Measurements from ENCODE around the gene HMGN5.

Gene HMGN5

DNA sequence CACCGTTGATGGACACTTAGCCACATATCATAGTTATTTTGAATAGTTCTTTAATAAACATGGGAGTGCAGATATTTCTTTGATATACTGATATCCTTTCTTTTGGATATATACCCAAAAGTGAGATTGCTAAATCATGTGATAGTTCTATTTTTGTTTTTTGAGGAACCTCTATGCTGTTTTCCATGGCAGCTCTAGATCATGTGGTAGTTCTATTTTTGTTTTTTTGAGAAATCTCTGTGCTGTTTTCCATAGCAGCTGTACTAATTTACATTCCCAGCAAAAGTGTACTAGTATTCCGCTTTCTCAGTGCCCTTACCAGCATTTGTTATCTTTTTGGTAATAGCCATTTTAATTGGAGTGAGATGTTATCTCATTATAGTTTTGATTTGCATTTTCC is 3.8 kb upstream of the HMGN5 start:
- no peak for TF ChIP-seq MYC (IDR thresholded peaks at IDR 0.05; ENCODE audit: low read depth, low read length)
- TF ChIP-seq POLR2A (IDR thresholded peaks at IDR 0.05; ENCODE audit: extremely low read depth, insufficient read length), result no peak
- TF ChIP-seq CTCF (IDR thresholded peaks at IDR 0.05; ENCODE audit: low read depth, low read length), result no peak
- no peak for DNase-seq (ENCODE audit: low read depth)
- no peak overlapping the region for H3K4me3 ChIP-seq (ENCODE audit: low read depth, low read length)

- peak overlapping the region; percentile 90 for H3K4me3 ChIP-seq (ENCODE audit: low read depth, low read length)
- DNase-seq (ENCODE audit: low read depth), result peak; percentile 14
- TF ChIP-seq CTCF (IDR thresholded peaks at IDR 0.05; ENCODE audit: low read depth, low read length) (no peak), MYC (IDR thresholded peaks at IDR 0.05; ENCODE audit: low read depth, low read length) (no peak), POLR2A (IDR thresholded peaks at IDR 0.05; ENCODE audit: extremely low read depth, insufficient read length) (no peak)
- TF ChIP-seq, protein P1, sequence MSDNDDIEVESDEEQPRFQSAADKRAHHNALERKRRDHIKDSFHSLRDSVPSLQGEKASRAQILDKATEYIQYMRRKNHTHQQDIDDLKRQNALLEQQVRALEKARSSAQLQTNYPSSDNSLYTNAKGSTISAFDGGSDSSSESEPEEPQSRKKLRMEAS (IDR thresholded peaks at IDR 0.05; ENCODE audit: low read depth, low read length), result no peak
Observed at GRCh38 chrX:81202943-81203342, 1.2 kb upstream of the HMGN5 start.

DNA sequence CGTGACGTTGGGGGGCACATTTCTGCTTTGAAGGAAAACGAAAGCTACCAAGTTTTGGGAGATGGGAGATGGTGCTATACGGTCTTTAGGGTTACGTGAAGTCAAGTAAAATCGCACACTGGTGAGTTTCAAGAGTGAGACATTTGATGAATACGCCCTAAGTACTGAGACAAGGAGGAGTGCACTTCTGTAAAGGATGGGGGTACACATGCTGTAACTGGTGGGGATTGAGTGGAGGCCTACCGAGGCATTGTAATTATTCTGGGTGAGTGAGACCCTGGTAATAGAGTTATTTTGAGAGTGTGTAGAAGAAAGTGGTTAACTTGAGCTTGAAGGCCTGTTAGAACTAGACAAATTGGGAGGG is 725 bp upstream of the HMGN5 start:
- peak; percentile 53 for DNase-seq (ENCODE audit: low read depth)
- no peak for TF ChIP-seq POLR2A (IDR thresholded peaks at IDR 0.05; ENCODE audit: extremely low read depth, insufficient read length)
- no peak for TF ChIP-seq CTCF (IDR thresholded peaks at IDR 0.05; ENCODE audit: low read depth, low read length)
- TF ChIP-seq, protein P1 (IDR thresholded peaks at IDR 0.05; ENCODE audit: low read depth, low read length), result no peak
- no peak for TF ChIP-seq MYC (IDR thresholded peaks at IDR 0.05; ENCODE audit: low read depth, low read length)
- H3K4me3 ChIP-seq (ENCODE audit: low read depth, low read length), result peak overlapping the region; percentile 90

GRCh38 chrX:81201071-81201470 is 642 bp downstream of the HMGN5 start:
- TF ChIP-seq POLR2A (IDR thresholded peaks at IDR 0.05; ENCODE audit: extremely low read depth, insufficient read length) (no peak), MYC (IDR thresholded peaks at IDR 0.05; ENCODE audit: low read depth, low read length) (no peak), CTCF (IDR thresholded peaks at IDR 0.05; ENCODE audit: low read depth, low read length) (no peak)
- TF ChIP-seq, protein P1 (IDR thresholded peaks at IDR 0.05; ENCODE audit: low read depth, low read length), result no peak
- peak overlapping the region; percentile 90 for H3K4me3 ChIP-seq (ENCODE audit: low read depth, low read length)
- peak; percentile 3 for DNase-seq (ENCODE audit: low read depth)

DNA sequence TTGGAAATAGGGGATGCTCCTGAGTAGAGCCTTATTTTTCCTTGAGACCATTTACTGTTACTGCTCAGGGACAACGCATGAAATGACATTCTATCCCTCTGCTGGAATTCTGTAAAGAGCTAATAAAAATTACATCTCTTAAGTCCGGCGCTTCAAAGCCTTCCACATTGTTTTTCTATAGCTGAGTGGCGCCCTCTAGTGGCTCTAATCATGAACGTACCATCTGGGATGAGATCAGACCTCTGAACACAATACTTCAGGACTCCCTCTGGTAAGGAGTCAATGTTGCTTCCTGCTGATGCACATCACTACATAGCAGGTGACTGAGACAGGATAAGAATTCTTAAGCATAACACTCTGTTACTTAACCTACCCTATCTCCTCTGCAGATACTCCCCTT is 6.0 kb downstream of the HMGN5 start:
- TF ChIP-seq POLR2A (IDR thresholded peaks at IDR 0.05; ENCODE audit: extremely low read depth, insufficient read length) (no peak), MYC (IDR thresholded peaks at IDR 0.05; ENCODE audit: low read depth, low read length) (no peak), CTCF (IDR thresholded peaks at IDR 0.05; ENCODE audit: low read depth, low read length) (peak; percentile 56)
- TF ChIP-seq, protein P1 (IDR thresholded peaks at IDR 0.05; ENCODE audit: low read depth, low read length), result no peak
- H3K4me3 ChIP-seq (ENCODE audit: low read depth, low read length), result no peak overlapping the region
- DNase-seq (ENCODE audit: low read depth), result peak; percentile 71

GRCh38 chrX:81195259-81195658 is 6.5 kb downstream of the HMGN5 start:
- no peak for DNase-seq (ENCODE audit: low read depth)
- no peak overlapping the region for H3K4me3 ChIP-seq (ENCODE audit: low read depth, low read length)
- TF ChIP-seq, protein P1 (IDR thresholded peaks at IDR 0.05; ENCODE audit: low read depth, low read length), result no peak
- TF ChIP-seq CTCF (IDR thresholded peaks at IDR 0.05; ENCODE audit: low read depth, low read length) (no peak), MYC (IDR thresholded peaks at IDR 0.05; ENCODE audit: low read depth, low read length) (no peak), POLR2A (IDR thresholded peaks at IDR 0.05; ENCODE audit: extremely low read depth, insufficient read length) (no peak)
